GM21723 (cell line): Measurements from ENCODE around the gene MPZL2.

ENCODE experiments used
- ATAC-seq: cut with Tn5 transposase; IDR thresholded peaks from one replicate; pipeline ENCODE4 v1.9.1; 2021; ENCODE audit warnings: mild to moderate bottlenecking, moderate library complexity; ENCODE audit not compliant: unreplicated experiment

The MPZL2 gene

GRCh38 chr11:118223570-118223969 lies 40.5 kb downstream of the MPZL2 start:
- ATAC-seq, result no peak

GRCh38 chr11:118222437-118222836 lies 41.7 kb downstream of the MPZL2 start:
- ATAC-seq, result no peak

GRCh38 chr11:118221419-118221818 lies 42.7 kb downstream of the MPZL2 start:
- ATAC-seq, result no peak

- ATAC-seq, result no peak
Measured at GRCh38 chr11:118219732-118220131, 44.4 kb downstream of the MPZL2 start.

GRCh38 chr11:118219244-118219643 lies 44.9 kb downstream of the MPZL2 start:
- no peak for ATAC-seq

- no peak for ATAC-seq
Measured at GRCh38 chr11:118217575-118217974, 46.5 kb downstream of the MPZL2 start.

- peak; percentile 63 for ATAC-seq
Measured at GRCh38 chr11:118216621-118217481, 47.2 kb downstream of the MPZL2 start.

GRCh38 chr11:118215765-118216164 lies 48.3 kb downstream of the MPZL2 start:
- no peak for ATAC-seq

- ATAC-seq, result no peak
Measured at GRCh38 chr11:118215262-118215661, 48.8 kb downstream of the MPZL2 start.

GRCh38 chr11:118214210-118214914 lies 49.7 kb downstream of the MPZL2 start:
- no peak for ATAC-seq

- no peak for ATAC-seq
Measured at GRCh38 chr11:118213781-118214180, 50.3 kb downstream of the MPZL2 start.

- no peak for ATAC-seq
Measured at GRCh38 chr11:118213201-118213600, 50.9 kb downstream of the MPZL2 start.

GRCh38 chr11:118212781-118213191 lies 51.3 kb downstream of the MPZL2 start:
- no peak for ATAC-seq

- ATAC-seq, result no peak
Measured at GRCh38 chr11:118212131-118212725, 51.9 kb downstream of the MPZL2 start.

- ATAC-seq, result no peak
Measured at GRCh38 chr11:118211006-118211405, 53.1 kb downstream of the MPZL2 start.

GRCh38 chr11:118210323-118210722 lies 53.8 kb downstream of the MPZL2 start:
- no peak for ATAC-seq

- ATAC-seq, result no peak
Measured at GRCh38 chr11:118209033-118209432, 55.1 kb downstream of the MPZL2 start.

- ATAC-seq, result no peak
Measured at GRCh38 chr11:118207079-118207478, 57.0 kb downstream of the MPZL2 start.

GRCh38 chr11:118206391-118207031 lies 57.6 kb downstream of the MPZL2 start:
- no peak for ATAC-seq

- no peak for ATAC-seq
Measured at GRCh38 chr11:118205606-118206378, 58.3 kb downstream of the MPZL2 start.
